Measurements from ENCODE around the gene EPHB4.

- TF ChIP-seq CTCF (conservative IDR thresholded peaks at IDR 0.05; ENCODE audit: low read length) = no peak
- no peak for TF ChIP-seq EZH2phosphoT487 (IDR thresholded peaks at IDR 0.05; ENCODE audit: borderline replicate concordance)
These were observed 9.0 kb downstream of the EPHB4 start for GRCh38 chr7:100818366-100818765.

Data from Loucy (cell line).